Measurements from ENCODE around the gene LRMDA.

Gene LRMDA

DNA sequence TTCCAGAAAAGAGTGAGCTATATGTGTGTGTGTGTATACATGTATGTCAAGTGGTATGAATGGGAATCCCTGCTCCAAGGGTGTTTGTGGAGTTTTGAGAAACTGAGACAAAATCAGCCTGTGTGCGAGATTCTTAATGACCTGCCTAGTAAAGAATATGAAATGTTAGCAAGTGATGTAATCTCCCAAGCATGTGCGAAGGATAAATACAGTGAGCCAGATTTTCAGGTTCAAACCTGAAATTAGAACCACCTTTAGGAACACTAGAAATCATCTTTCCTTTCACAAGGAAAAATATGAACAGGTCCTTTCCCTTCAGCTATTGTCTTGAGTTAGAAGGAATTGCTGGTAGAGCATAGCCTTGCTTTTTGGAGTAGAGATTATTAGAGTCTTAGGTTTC, 457.6 kb downstream of the LRMDA start:
- DNase-seq = no peak

DNA sequence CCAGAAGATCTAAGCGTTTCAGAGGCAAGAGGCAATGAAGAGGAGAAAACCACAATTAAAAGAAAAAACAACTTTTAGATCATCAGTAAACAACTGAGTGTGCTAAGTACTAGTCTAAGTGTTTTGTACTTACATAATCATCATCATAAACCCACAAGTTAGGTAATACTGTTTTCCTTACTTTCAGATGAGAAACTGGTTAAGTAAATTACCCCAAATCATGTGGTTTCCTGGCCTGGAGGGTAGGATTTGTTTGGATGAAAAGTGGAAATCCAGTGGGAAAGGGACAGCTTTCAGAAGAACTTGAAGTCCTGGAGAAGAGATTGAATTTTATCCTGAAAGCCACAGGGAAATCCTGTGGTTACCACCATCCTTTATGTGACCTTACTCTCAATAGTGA, 463.3 kb downstream of the LRMDA start:
- DNase-seq = no peak

DNA sequence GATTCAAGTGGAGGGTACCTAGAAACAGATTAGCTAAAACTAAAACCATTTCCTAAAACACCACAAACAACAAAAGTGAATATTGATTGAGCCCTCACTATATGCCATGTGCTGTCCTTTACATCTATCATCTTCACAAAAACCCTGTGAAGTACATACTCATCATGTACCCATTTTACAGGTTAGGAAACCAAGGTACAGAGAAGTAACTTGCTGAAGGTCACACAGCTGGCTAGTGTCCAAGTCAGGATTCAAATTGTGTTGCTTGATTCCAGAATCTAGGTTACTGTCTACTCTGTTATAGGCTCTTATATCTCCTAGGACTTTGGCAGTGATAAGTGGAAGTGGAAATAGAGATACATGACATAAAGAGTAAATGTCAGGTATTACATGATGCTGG, 463.8 kb downstream of the LRMDA start:
- no peak for DNase-seq

DNA sequence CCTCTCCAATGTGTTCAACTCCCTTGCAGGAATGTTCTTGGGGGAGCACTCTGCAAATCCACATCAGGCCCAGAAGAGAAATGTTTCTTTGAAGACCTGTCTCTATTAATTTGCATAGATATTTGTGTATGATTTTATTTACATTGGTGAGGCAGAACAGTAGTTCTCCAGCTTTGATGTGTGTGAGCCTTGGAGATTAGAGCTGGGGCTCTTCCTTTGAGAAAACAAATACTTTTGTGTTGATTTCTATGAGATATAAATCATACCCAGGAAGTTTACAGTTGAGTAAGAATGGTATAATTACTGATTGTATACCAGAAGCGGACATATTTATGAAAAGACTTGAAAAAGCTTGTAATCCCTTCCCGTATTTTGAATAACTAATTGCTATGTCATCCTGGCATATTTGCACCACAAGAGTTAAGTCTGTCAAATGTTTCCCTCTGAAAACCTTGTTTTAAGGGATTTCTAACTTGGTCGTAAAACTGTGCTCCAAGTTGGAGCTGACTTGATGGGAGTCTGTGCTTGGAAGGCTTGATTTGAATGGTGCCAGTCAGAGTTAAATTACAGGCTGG, 468.5 kb downstream of the LRMDA start:
- DNase-seq = no peak

DNA sequence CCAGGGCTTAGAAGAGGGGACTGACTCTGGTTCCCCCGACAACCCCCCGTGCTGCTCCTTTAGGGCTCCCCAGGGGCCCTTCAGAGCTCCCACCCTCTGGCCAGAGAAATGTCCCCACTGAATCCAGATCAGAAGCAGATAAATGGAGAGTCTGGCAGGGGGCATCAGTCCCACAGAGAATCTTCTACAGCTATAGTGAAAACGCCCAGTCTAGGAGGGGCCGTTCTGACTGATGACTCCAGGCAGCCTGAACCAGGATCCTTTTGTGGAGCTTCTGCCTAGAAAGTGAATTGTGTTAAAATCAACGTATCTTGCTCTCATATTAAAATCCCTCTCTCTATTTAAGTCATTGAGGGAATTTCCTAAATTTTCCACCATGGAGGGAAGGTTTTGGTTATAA, 471.4 kb downstream of the LRMDA start:
- DNase-seq = no peak

DNA sequence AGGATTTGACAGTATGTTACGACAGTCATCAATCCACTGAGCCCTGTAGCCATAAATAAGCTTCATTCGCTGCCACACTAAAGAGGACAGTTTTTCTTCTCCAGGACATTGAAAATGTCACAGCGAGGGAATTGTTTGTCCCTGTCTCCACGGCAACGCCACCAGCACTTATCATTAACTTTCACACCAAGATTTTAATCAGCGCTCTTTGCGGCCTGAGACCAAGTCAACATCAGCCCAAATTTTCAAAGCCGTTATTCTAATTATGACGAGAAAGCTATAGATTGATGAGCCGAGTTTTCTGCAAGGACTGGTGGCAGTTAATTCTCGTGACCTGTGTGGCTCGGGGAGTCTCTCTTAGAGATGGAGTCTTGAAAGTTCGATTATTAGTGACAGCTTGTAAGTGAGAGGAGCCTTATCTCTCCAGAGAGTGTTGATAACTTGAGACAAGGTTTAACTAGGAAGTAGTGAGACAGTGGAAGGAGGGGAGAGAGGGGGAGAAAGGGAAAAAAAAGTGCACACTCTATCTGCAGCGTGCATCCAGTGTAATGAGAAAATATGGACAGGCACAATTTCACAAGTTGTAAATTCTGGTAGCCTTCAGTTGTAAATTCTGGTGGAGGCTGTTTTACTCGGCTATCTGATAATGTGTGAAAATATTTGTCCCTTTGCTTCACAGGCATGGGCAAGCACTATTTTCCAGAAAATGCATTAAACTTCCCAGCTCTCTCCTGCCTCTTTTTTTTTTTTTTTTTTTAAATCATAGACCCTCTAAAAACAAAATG, 473.3 kb downstream of the LRMDA start:
- no peak for DNase-seq

DNA sequence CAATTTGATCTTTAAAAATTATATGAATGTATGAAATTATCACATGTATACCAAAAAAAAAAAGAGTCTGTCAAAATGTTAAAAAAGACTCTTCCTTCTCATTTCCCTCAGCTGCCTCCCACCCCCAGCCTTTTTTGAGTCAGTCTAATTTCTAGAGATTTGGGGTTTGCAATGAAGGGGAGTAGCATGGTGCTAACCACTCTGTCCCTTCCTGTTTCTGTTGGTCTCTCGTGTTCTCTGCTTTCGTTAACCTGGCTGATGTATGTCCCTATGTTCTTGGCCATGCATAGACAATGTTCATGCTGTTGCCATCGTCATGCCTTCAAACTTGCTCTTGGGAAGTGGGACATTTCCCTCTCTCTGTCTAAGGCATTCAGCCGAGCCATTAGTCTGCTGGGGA, 474.1 kb downstream of the LRMDA start:
- no peak for DNase-seq

DNA sequence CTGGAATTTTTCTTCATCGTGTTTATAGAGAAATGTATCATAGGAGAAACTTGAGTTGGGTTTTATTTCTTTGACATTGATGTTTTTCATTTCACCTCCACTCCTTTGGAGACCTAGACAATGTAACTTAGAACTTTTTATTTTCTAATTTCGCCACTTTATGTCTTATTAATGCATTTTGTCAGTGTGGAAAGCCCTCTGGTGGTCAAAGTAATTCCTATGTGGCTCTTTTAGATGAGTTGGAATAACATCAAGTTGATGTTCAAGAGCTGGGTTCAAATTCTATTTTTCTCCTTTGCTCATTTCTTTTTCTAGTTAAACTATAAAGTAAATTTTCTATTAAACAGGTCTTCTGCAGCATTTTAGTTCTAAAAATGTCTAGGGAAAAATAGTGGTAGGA, 478.6 kb downstream of the LRMDA start:
- DNase-seq = peak in 1 of 2 experiments; percentile 2

DNA sequence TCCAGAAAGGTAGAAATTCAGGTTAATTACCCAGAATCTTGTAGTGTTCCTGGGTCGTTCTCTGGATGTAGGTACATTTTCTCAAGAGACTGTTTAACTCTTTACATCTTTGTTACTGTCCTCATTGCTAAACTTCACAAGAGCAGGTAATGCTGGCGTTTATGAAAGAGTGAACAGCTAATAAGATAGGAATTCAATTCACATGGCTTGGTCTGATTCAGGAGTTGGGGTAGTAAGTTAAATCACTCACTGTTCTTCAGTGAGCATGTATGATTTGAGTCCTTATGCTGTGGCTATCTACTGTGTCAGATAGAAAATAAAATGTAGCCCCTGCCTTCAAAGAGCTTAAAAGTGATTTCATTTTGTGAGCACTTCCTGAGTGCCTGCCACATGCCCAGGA, 480.0 kb downstream of the LRMDA start:
- no peak for DNase-seq

DNA sequence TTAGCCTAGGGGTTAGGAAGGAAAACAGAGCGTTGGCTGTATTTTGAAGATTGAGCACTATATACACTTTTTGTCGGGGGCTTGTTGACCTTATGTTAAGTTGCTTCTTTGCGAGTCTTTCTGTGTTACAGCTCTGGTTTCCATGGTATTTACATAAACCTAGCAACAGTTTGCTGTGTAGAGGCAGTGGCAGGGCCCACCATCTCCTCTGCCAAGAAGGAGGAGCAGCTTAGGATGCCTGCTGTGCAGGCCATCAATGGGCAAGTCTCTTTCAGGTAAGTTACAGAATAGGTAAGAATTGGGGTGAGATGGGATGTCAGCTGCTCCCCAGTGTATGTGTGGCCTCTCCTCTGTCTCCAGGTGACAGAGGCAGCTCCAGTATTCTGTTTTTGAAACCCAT, 485.5 kb downstream of the LRMDA start:
- no peak for DNase-seq

DNA sequence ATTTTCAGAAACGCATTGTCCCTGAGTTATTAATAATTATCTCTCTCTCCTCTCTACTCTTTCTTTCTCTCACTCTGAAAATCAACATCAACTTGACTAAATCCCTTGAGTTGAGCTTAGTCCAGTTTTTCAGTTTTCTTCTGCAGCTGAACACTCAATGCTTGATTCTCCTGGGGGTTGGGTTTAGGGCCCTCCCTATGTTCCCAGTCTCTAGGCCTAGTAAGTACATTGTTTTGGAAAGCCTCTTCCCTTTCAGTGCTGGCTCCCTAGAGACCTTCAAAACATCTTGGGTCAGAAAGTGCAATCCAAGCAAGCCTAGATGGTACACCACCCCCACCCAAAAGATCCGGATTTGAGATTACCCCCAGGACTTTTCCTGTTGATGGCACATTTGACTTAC, 488.5 kb downstream of the LRMDA start:
- DNase-seq = no peak

DNA sequence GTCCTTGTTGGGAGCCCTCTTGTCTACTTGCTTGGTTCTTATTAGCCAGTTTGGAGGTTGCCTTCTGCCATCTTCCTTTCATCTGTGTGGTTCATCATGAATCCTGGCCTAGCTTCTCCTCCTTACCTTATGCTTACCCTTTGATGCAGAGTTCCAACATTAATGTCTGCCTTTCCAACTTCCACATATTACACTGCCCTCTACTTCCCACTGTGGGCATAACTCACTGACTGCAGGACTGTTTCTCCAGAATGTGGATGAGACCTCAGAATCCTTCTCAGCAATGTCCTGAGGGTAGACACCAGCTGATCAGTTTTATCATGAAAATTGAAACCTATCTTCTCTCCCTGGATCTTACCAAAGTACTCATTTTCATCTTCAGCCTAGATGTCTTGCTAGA, 491.0 kb downstream of the LRMDA start:
- no peak for DNase-seq

DNA sequence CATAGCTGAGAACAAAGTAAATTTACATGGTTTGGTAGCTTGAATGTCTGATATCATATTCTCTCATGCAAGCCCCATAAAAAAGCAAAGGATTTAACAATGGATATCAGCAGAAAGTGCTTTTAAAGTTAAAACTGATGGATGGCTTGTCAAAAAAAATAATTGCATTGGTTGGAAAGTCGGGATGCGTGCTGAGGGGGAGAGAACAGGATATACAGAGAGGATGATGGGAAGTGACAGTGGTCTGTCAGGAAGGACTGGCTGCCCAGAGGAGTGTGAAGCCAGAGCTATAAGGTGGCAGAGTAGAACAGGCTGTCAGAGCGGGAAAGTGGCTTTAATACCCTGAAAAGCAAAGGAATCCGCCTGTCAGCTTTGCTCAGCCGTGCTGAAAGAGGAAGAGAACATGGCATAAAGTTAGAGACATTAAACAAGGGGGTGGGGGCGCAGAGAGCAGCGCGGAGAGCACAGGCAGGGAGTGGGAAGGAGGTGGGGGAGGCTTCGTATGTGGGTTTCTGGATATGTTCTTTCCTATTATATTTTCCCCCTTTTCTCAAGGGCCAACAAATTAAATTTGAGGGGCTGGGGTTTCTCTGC, 493.0 kb downstream of the LRMDA start:
- DNase-seq = no peak

DNA sequence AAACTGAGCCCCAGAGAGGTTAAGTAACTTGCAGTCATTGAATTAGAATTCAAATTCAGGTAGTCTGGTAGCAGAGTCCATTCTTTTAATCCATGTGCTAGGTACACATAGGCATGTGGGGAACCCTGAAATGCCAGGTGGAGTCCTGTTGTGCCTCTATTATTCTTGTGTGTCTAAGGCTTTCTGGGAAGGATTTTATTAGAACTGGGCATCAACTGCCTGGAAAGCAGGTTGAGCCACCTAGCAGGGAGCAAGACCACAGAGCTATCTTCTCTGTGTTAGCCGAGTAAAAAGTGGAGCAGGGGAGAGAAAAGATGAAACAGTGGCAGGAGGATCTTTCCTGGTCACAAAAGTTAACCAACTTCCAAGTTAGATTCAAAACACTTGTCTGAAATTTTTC, 494.6 kb downstream of the LRMDA start:
- no peak for DNase-seq

DNA sequence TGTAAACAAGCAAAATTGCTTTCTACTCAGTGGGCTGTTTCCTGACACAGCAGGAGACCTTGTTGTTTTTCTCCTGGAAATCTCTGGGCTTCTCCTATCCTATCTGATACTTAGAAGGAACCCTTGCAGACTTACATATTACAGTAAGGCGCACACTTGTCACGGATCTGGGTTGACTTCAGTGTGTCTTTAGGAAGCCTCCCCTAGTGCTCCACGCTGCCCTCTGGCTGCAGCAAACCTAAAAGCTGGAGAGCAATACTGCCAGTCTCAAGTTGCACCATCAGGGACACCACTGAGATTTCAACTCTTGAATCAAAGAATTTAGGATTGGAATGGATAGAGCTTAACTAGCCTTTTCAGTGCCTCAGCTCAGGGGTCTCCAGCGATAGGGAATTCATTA, 495.3 kb downstream of the LRMDA start:
- no peak for DNase-seq

DNA sequence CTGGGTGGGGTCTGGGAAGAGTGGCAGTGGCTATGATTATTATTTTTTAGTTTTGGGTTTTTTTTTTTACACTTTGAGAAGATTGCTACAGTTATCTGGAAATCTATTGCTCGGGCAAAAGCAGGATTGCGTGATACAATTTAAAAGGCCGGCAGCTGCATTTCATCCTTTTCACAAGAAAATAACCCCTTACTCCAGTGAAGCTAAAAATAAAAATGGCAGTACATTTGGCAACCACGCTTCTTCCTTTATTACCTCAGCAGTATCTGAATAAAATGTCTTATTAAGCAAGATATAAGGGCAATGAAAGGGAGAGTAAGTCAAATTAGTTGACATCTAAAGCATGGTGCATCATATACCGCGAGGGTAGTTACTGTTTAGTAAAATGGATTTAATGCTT, 496.8 kb downstream of the LRMDA start:
- DNase-seq = no peak

DNA sequence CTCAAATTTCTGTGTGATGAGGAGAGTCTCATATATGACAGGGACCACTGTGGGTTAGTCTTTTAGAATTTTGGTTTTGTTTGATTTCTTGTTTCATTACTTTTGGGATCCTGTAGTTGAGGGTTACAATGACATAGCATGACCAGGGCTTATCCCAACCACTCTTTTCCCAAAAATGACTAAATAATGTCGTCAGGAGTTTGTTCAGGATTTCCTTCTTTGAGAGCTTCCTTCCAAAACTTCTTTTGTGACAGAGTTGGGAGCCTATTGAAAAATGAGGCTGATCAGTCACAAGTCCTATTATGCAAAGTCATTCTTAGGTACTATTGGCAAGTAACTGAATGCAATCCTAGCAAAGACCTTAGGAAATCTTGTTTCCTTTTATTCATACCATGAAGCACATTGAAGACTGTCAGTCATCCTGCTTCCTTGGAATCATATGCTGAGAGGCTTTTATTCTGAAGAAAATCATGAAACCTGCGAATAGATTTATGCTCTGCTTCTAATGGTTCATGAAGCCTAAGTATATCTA, 498.3 kb downstream of the LRMDA start:
- no peak for DNase-seq

DNA sequence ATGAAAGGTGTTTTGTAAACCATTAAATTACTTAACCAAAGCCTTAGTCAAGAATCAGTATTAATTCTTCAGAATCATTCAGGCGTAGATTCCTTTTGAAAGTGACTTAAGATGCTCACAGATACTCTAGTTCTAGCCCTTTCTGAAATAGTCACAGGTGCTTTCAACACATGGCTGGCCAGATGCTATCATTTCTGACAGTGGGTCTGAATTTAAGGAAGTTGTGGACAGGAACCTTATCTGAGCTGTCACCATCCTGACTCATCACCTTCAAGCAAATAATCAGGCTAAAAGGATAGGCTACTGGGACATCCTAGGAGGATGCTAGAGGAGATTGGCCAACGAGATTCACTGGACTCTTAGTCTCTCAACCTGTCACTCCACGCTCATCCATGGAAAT, 501.5 kb downstream of the LRMDA start:
- no peak for DNase-seq

DNA sequence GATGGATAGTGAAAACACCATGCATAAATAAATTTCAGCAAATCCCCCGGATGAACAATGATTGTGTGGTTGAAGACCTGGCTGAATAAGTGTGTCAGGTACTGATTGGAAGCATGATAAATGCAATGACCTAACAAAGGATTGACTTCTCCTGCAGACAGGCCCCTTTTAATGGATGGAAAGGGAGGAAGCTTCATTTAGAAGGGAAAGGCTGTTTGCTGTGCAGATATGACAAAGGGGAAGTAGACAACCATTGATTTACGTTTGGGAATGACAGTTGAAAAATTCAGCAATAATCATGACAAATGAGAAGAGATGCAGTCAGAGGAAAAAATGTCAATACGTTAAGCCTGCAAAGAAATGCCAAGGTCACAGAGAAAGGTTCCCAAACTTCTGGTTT, 503.8 kb downstream of the LRMDA start:
- DNase-seq = no peak

DNA sequence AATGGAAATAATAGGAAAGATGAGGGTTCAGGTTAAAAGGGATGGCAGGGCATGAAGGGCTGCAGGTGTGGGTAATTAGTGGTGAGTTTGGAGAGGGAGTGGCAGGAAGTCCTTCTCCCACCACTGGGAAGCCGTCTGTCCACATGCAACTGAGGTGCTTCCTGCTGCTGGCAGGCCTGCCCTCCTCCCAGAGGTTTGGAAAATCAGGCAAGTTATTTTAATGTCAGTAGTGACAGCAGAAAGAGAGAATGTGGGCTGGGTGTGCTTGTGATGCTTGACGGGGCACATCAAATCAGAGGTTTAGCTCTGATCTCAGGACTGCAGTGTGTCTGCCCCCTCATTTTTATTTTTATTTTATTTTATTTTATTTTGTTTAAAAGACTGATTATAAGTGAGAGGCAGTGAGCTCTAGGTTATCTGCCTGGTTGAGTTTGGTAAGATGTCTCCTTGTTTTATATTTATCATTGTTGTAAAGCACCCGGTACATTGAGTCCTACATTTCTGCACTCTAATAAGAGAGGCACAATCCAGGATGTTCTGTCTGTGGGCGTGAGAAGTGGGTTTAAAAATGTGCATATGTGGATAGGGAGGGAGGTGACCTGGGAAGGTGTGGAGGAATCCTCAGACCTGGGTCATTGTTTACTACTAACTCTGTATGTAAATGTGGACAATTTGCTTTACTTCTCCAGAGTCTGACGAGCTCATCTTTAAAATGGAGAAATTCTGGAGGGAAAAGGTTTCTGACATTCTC, 504.4 kb downstream of the LRMDA start:
- no peak for DNase-seq

DNA sequence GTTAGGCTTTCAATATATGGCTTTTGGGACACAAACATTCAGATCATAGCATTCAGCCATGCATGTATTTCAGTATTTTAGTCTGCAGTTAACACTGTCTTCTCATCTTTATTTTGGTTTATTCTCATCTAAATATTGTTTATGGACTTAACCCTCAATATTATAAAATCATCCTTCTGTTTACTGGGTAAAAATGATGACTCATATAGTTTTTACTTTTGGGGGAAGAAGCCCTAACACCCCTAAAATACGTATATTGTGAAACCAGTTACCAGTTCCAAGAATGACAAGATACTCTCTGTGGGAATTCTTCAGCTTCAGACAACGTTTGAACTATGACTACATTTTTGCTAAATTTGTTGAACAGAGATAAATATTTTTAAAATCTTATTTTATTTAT, 505.4 kb downstream of the LRMDA start:
- DNase-seq = no peak

DNA sequence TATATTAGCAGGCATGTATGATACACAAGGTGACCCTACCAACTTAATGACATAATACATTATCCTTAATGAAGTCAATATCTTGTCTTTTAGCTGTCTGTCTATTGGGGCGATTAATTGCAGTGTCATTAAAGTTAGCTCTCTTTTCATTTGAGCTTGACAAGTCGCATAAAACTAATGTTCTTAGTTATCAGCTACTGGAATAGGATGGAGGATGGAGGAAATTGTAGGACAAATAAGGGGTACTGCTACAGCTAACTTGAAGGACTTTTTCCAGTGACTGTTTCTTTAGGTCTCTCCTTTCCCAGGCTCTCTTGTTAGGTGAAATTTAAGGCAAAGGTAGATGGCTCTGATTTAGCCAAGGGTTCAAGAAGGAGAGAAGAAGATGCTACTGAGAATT, 506.4 kb downstream of the LRMDA start:
- no peak for DNase-seq

DNA sequence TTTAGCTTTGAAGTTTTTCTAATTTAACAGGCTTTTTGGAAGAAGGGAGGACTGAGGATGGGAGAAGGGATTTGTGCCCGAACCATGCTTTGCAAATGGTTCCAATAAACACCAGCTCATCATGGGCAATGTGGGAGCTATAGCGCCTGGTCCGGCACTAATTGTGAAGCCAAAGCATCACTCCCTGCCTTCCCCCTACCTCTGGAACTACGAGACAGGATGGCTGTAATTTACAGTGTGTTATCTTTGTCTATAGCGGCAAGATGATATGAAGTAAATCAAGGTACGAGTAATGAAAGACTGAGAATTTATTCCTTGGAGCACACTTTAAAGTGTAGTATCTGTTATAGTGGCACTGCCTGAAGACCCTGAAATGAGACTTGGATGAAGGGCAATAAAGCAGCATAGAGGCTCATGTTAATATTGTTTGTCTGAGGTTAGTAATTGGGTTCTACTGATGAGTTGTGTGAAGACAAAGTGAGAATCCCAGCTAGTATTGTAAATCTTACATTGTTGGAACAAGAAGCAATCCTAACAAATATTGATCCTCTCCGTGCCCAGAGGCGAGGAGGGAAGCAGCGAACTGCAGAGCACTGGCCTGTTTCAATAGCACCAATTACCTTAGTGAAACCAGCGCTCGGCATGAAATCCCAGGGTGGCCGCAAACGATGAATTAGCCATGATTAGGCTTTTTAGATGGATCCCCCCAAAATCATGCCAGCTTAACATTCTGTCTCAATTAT, 507.1 kb downstream of the LRMDA start:
- DNase-seq = no peak

Measured in NCI-H446 (cell line).